ENCODE data around the gene CHRNA4. TPM values are rescaled to one million over a fixed set of nuclear protein-coding genes. Genes with fewer than 3 reads are reported as not detected.

CHRNA4 gene
- total RNA-seq, 2 experiments from 2014 or later = not detected

- H3K9me3 Mint-ChIP-seq = no peaks in the 10 kb centered on the region
These were observed 10.2 kb upstream of the CHRNA4 start for GRCh38 chr20:63371291-63371865.

GRCh38 chr20:63370618-63371187 is 9.6 kb upstream of the CHRNA4 start:
- no peaks in the 10 kb centered on the region for H3K4me1 ChIP-seq (ENCODE audit: insufficient read depth, low read length)
- Mint-ChIP-seq H3K27ac (no peak overlapping the region), H3K27me3 (peaks cover 8% of the 10 kb centered on the region), H3K9me3 (no peaks in the 10 kb centered on the region), H3K4me3 (no peak overlapping the region), H3K36me3 (ENCODE audit: low read depth) (no peaks in the 10 kb centered on the region), H3K4me1 (ENCODE audit: low read depth) (no peaks in the 10 kb centered on the region)
- H3K27ac ChIP-seq (ENCODE audit: low read depth in 1 of 2, low read length in 2 of 2) = no peak overlapping the region
- no peaks in the 10 kb centered on the region for H3K36me3 ChIP-seq (ENCODE audit: insufficient read depth, low read length)
- intact Hi-C loops (cut with DNase I, micrococcal nuclease) = no loop called here
- peaks cover 0 to 5% of the 10 kb centered on the region in 2 experiments for H3K9me3 ChIP-seq (ENCODE audit: control insufficient read depth in 1 of 2, insufficient read depth in 1 of 2, low read length in 2 of 2)
- TF ChIP-seq CTCF (IDR thresholded peaks at IDR 0.05) = no peak
- no peak overlapping the region for H3K4me3 ChIP-seq (ENCODE audit: low read length)
- ChIA-PET CTCF (no interaction called here), POLR2A (no interaction called here)
- DNase-seq (no peak), ATAC-seq (ENCODE audit: poor library complexity) (no peak)
- H3K27me3 ChIP-seq (ENCODE audit: control insufficient read depth in 1 of 2, insufficient read depth in 2 of 2, low read length in 2 of 2) = peaks cover 0 to 9% of the 10 kb centered on the region in 2 experiments

More at GRCh38 chr20:63371291-63371865, 10.2 kb upstream of the CHRNA4 start:
- H3K27me3 ChIP-seq (ENCODE audit: control insufficient read depth in 1 of 2, insufficient read depth in 2 of 2, low read length in 2 of 2) = peaks cover 4 to 11% of the 10 kb centered on the region in 2 experiments
- H3K4me3 ChIP-seq (ENCODE audit: low read length) = no peak overlapping the region
- intact Hi-C loops (cut with DNase I, micrococcal nuclease) = no loop called here
- Mint-ChIP-seq H3K4me3 (no peak overlapping the region), H3K4me1 (ENCODE audit: low read depth) (no peaks in the 10 kb centered on the region), H3K27me3 (peaks cover 13% of the 10 kb centered on the region), H3K36me3 (ENCODE audit: low read depth) (no peaks in the 10 kb centered on the region), H3K27ac (no peak overlapping the region)
- no peak for DNase-seq
- H3K36me3 ChIP-seq (ENCODE audit: insufficient read depth, low read length) = no peaks in the 10 kb centered on the region
- no peak for ATAC-seq (ENCODE audit: poor library complexity)
- no peak for TF ChIP-seq CTCF (IDR thresholded peaks at IDR 0.05)
- H3K27ac ChIP-seq (ENCODE audit: low read depth in 1 of 2, low read length in 2 of 2) = no peak overlapping the region
- H3K9me3 ChIP-seq (ENCODE audit: control insufficient read depth in 1 of 2, insufficient read depth in 1 of 2, low read length in 2 of 2) = peaks cover 0 to 5% of the 10 kb centered on the region in 2 experiments
- CTCF ChIA-PET = no interaction called here
- POLR2A ChIA-PET = no interaction called here
- H3K4me1 ChIP-seq (ENCODE audit: insufficient read depth, low read length) = no peaks in the 10 kb centered on the region

GRCh38 chr20:63369724-63370617 is 8.8 kb upstream of the CHRNA4 start:
- CTCF ChIA-PET = no interaction called here
- H3K4me3 Mint-ChIP-seq = no peak overlapping the region
- no peaks in the 10 kb centered on the region for H3K36me3 Mint-ChIP-seq (ENCODE audit: low read depth)
- no peak for TF ChIP-seq CTCF (IDR thresholded peaks at IDR 0.05)
- ATAC-seq (ENCODE audit: poor library complexity) = no peak
- Histone ChIP-seq H3K9me3 (ENCODE audit: control insufficient read depth in 1 of 2, insufficient read depth in 1 of 2, low read length in 2 of 2) (peaks cover 0 to 5% of the 10 kb centered on the region in 2 experiments), H3K27me3 (ENCODE audit: control insufficient read depth in 1 of 2, insufficient read depth in 2 of 2, low read length in 2 of 2) (peaks cover 0 to 9% of the 10 kb centered on the region in 2 experiments), H3K36me3 (ENCODE audit: insufficient read depth, low read length) (no peaks in the 10 kb centered on the region), H3K27ac (ENCODE audit: low read depth in 1 of 2, low read length in 2 of 2) (no peak overlapping the region), H3K4me1 (ENCODE audit: insufficient read depth, low read length) (no peaks in the 10 kb centered on the region), H3K4me3 (ENCODE audit: low read length) (no peak overlapping the region)
- peaks cover 8% of the 10 kb centered on the region for H3K27me3 Mint-ChIP-seq
- POLR2A ChIA-PET = no interaction called here
- H3K27ac Mint-ChIP-seq = no peak overlapping the region
- intact Hi-C loops (cut with DNase I, micrococcal nuclease) = no loop called here
- H3K9me3 Mint-ChIP-seq = no peaks in the 10 kb centered on the region
- DNase-seq = no peak
- no peaks in the 10 kb centered on the region for H3K4me1 Mint-ChIP-seq (ENCODE audit: low read depth)
